Measurements from ENCODE around the gene TLE3. TPM values are rescaled to one million over a fixed set of nuclear protein-coding genes. Genes with fewer than 3 reads are reported as not detected.
A peak's percentile ranks its signal among the peaks of the same experiment; 100 is the strongest.

Gene TLE3
- total and polyA plus RNA-seq, 2 of the 13 experiments (the other 11 are each of a cell fraction or from before 2014, with no cell fraction given): 11.9 to 13.8 TPM

DNA sequence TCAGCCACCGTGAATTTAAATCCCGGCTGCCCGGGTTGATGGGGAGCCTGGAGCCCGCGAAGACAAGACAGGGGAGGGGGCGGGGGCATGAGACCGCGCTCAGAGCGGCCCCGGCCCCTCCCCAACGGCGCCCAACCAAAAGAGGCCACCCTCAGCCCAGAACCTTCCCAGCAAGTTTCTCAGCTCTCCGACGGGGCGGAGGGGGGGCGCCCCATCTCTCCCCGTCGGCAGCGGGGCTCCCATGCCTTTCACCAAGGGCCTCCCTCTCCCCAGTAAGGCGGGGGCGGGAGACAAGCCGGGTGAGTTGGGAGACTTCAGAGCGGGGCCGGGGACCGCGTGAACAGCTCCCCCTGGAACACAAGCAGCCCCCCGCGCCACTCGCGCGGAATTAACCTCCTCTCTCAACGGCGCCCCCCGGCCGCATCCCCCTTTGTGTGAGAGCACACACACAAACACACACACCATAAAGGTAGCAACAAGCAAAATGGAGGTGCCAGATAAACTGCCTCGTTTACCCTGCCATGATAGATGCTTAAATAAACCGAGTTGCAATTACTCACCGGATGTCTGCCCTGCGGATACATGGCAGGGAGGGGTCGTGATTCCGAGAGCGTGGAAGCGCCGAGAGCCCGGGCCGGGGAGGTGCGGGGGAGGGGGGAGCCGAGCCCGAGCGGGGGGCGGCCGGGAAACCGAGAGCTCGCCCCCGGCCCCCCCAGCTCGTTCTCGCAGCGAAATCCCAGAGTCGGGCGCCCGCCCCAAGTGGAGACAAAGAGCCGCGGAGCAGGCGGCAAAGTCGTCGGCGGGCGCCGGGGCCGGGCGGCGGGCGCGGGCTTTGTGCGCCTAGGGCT lies 1.3 kb downstream of the TLE3 start (continued):
- TF ChIP-seq, protein P1, sequence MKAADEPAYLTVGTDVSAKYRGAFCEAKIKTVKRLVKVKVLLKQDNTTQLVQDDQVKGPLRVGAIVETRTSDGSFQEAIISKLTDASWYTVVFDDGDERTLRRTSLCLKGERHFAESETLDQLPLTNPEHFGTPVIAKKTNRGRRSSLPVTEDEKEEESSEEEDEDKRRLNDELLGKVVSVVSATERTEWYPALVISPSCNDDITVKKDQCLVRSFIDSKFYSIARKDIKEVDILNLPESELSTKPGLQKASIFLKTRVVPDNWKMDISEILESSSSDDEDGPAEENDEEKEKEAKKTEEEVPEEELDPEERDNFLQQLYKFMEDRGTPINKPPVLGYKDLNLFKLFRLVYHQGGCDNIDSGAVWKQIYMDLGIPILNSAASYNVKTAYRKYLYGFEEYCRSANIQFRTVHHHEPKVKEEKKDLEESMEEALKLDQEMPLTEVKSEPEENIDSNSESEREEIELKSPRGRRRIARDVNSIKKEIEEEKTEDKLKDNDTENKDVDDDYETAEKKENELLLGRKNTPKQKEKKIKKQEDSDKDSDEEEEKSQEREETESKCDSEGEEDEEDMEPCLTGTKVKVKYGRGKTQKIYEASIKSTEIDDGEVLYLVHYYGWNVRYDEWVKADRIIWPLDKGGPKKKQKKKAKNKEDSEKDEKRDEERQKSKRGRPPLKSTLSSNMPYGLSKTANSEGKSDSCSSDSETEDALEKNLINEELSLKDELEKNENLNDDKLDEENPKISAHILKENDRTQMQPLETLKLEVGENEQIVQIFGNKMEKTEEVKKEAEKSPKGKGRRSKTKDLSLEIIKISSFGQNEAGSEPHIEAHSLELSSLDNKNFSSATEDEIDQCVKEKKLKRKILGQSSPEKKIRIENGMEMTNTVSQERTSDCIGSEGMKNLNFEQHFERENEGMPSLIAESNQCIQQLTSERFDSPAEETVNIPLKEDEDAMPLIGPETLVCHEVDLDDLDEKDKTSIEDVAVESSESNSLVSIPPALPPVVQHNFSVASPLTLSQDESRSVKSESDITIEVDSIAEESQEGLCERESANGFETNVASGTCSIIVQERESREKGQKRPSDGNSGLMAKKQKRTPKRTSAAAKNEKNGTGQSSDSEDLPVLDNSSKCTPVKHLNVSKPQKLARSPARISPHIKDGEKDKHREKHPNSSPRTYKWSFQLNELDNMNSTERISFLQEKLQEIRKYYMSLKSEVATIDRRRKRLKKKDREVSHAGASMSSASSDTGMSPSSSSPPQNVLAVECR (CRISPR knock-in tag; IDR thresholded peaks at IDR 0.05; ENCODE audit: borderline replicate concordance): peak; percentile 46; the same call in 1 of the 2 replicates
- TF ChIP-seq PTBP1 (IDR thresholded peaks at IDR 0.05; ENCODE audit: low read depth, low read length, poor library complexity, severe bottlenecking) (no peak), ZNF687 (CRISPR knock-in tag; IDR thresholded peaks at IDR 0.05) (peak; percentile 34), ZNF768 (CRISPR knock-in tag; IDR thresholded peaks at IDR 0.05) (peak; percentile 30; the same call in 1 of the 2 replicates), ZFY (CRISPR knock-in tag; IDR thresholded peaks at IDR 0.05) (peak; percentile 1; the same call in 1 of the 2 replicates), GABPB1 (CRISPR knock-in tag; IDR thresholded peaks at IDR 0.05) (peak; percentile 25; the same call in 1 of the 2 replicates), HNRNPLL (IDR thresholded peaks at IDR 0.05; ENCODE audit: low read depth, low read length, poor library complexity, severe bottlenecking) (no peak), MNT (IDR thresholded peaks at IDR 0.05) (no peak), TSC22D2 (CRISPR knock-in tag; IDR thresholded peaks at IDR 0.05; ENCODE audit: borderline replicate concordance) (no peak), SAP130 (CRISPR knock-in tag; IDR thresholded peaks at IDR 0.05; ENCODE audit: low read depth) (peak; percentile 62), SALL1 (CRISPR knock-in tag; IDR thresholded peaks at IDR 0.05) (peak; percentile 34), ZNF775 (CRISPR knock-in tag; IDR thresholded peaks at IDR 0.05; ENCODE audit: borderline replicate concordance) (no peak), LCORL (IDR thresholded peaks at IDR 0.05) (no peak), LCORL (CRISPR knock-in tag; IDR thresholded peaks at IDR 0.05) (no peak), ZNF589 (CRISPR knock-in tag; conservative IDR thresholded peaks at IDR 0.05) (no peak), ATAD3A (CRISPR knock-in tag; IDR thresholded peaks at IDR 0.05) (no peak), TCF7L2 (IDR thresholded peaks at IDR 0.05; ENCODE audit: low read depth, low read length) (no peak)
- TF ChIP-seq, protein P2, sequence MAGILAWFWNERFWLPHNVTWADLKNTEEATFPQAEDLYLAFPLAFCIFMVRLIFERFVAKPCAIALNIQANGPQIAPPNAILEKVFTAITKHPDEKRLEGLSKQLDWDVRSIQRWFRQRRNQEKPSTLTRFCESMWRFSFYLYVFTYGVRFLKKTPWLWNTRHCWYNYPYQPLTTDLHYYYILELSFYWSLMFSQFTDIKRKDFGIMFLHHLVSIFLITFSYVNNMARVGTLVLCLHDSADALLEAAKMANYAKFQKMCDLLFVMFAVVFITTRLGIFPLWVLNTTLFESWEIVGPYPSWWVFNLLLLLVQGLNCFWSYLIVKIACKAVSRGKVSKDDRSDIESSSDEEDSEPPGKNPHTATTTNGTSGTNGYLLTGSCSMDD (CRISPR knock-in tag; IDR thresholded peaks at IDR 0.05): no peak
